H1 (cell line): ENCODE measurements around the gene AGBL4.

ENCODE experiments used
- CTCF ChIP-seq, 3 experiments: IDR thresholded peaks; 1 replicate in 2 of 3; 2 replicates in 1 of 3; pipeline versions ENCODE4 v1.5.1 to v1.6.1; 2011; ENCODE audit warnings: low read length in 3 of 3, mild to moderate bottlenecking in 3 of 3, inconsistent platforms in 2 of 3, low read depth in 1 of 3, moderate library complexity in 1 of 3; ENCODE audit not compliant: insufficient read depth in 1 of 3; ENCODE audit errors: control extremely low read depth in 1 of 3
- POLR2A ChIP-seq, 2 experiments: IDR thresholded peaks; 1 replicate in 1 of 2; 2 replicates in 1 of 2; pipeline ENCODE4 v1.6.1; 2011; ENCODE audit warnings: low read depth in 2 of 2, low read length in 2 of 2, mild to moderate bottlenecking in 2 of 2; ENCODE audit errors: control extremely low read depth in 1 of 2
- SIX5 ChIP-seq: IDR thresholded peaks from 2 replicates; pipeline ENCODE4 v1.6.1; 2011; ENCODE audit warnings: mild to moderate bottlenecking, low read depth, low read length
- TAF1 ChIP-seq: IDR thresholded peaks from 2 replicates; pipeline ENCODE4 v1.6.1; 2011; ENCODE audit warnings: mild to moderate bottlenecking, low read depth, low read length
- TEAD4 ChIP-seq: IDR thresholded peaks from 2 replicates; pipeline ENCODE4 v1.6.1; 2012; ENCODE audit warnings: low read depth, low read length, inconsistent platforms, mixed read lengths
- YY1 ChIP-seq: IDR thresholded peaks from 2 replicates; pipeline ENCODE4 v1.6.1; 2011; ENCODE audit warnings: low read depth, mild to moderate bottlenecking, low read length
- TF ChIP-seq, protein P1 (sequence below): IDR thresholded peaks from 2 replicates; pipeline ENCODE4 v1.6.1; 2012; ENCODE audit warnings: low read length, inconsistent platforms

GRCh38 chr1:49408346-49408745 is 615.4 kb downstream of the AGBL4 start:
- TF ChIP-seq CTCF (IDR thresholded peaks at IDR 0.05; ENCODE audit: control extremely low read depth in 1 of 3, insufficient read depth in 1 of 3, low read depth in 1 of 3, low read length in 3 of 3) (no peak), TEAD4 (no peak), POLR2A (IDR thresholded peaks at IDR 0.05; ENCODE audit: control extremely low read depth in 1 of 2, low read depth in 2 of 2, low read length in 2 of 2) (no peak), YY1 (no peak), SIX5 (no peak), TAF1 (no peak)
- TF ChIP-seq, protein P1, sequence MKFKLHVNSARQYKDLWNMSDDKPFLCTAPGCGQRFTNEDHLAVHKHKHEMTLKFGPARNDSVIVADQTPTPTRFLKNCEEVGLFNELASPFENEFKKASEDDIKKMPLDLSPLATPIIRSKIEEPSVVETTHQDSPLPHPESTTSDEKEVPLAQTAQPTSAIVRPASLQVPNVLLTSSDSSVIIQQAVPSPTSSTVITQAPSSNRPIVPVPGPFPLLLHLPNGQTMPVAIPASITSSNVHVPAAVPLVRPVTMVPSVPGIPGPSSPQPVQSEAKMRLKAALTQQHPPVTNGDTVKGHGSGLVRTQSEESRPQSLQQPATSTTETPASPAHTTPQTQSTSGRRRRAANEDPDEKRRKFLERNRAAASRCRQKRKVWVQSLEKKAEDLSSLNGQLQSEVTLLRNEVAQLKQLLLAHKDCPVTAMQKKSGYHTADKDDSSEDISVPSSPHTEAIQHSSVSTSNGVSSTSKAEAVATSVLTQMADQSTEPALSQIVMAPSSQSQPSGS, result no peak
